Spleen (tissue), 11 donors: Measurements from ENCODE around the gene PRSS35. TPM values are rescaled to one million over a fixed set of nuclear protein-coding genes. Genes with fewer than 3 reads are reported as not detected.

ENCODE experiments used
- DNase-seq: peaks from one replicate; pipeline ENCODE4 v3.0.0-alpha.2; 2020
- H3K27ac ChIP-seq, 8 donors: fragments of 200-600 bp; sonication (generic) in 7 of 8; 1 replicate in 4 of 8; 2 replicates in 4 of 8; pipeline versions ENCODE4 v1.5.0 to v1.8.0; 2016 to 2021; ENCODE audit warnings: inconsistent platforms in 4 of 8, mild to moderate bottlenecking in 4 of 8, moderate library complexity in 1 of 8
- H3K27me3 ChIP-seq, 7 donors: fragments of 200-600 bp; sonication (generic) in 6 of 7; replicated peaks in 1 of 7; 1 replicate in 4 of 7; 2 replicates in 3 of 7; pipeline versions ENCODE4 v1.5.0 to v1.8.0; 2016 to 2021; ENCODE audit warnings: inconsistent platforms in 3 of 7, mild to moderate bottlenecking in 1 of 7
- H3K36me3 ChIP-seq, 6 donors: fragments of 200-600 bp; sonication (generic) in 5 of 6; 1 replicate in 4 of 6; 2 replicates in 2 of 6; pipeline versions ENCODE4 v1.5.0 to v1.8.0; 2016 to 2021; ENCODE audit warnings: inconsistent platforms in 2 of 6
- H3K4me1 ChIP-seq, 6 donors: fragments of 200-600 bp; sonication (generic) in 5 of 6; 1 replicate in 3 of 6; 2 replicates in 3 of 6; pipeline versions ENCODE4 v1.5.0 to v1.8.0; 2016 to 2021; ENCODE audit warnings: inconsistent platforms in 3 of 6
- H3K4me3 ChIP-seq, 8 donors: fragments of 200-600 bp; sonication (generic) in 7 of 8; 1 replicate in 4 of 8; 2 replicates in 4 of 8; pipeline versions ENCODE4 v1.5.0 to v1.8.0; 2016 to 2021; ENCODE audit warnings: inconsistent platforms in 4 of 8, mild to moderate bottlenecking in 4 of 8, moderate library complexity in 2 of 8
- H3K9me3 ChIP-seq, 8 donors: fragments of 200-600 bp; sonication (generic) in 7 of 8; 1 replicate in 4 of 8; 2 replicates in 4 of 8; pipeline versions ENCODE4 v1.5.0 to v1.8.0; 2016 to 2021; ENCODE audit warnings: inconsistent platforms in 4 of 8
- CTCF ChIP-seq, 11 experiments: fragments of 200-600 bp in 7 of 11; fragments of 450-650 bp in 4 of 11; sonication (generic) in 4 of 11; IDR thresholded peaks in 8 of 11; conservative IDR thresholded peaks in 3 of 11; 1 replicate in 7 of 11; 2 replicates in 4 of 11; pipeline versions ENCODE4 v1.4.0 to v1.8.0; 2016 to 2021; ENCODE audit warnings: antibody characterized with exemption in 11 of 11, inconsistent platforms in 4 of 11, mild to moderate bottlenecking in 1 of 11
- POLR2A ChIP-seq, 3 donors: fragments of 450-650 bp; IDR thresholded peaks; one replicate each; pipeline ENCODE4 v1.5.1; 2017; ENCODE audit warnings: antibody characterized with exemption in 3 of 3, mild to moderate bottlenecking in 1 of 3
- POLR2AphosphoS5 ChIP-seq, 3 donors: sonication (generic); formaldehyde crosslinking; IDR thresholded peaks; one replicate each; pipeline ENCODE4 v1.5.1; 2017; ENCODE audit warnings: antibody characterized with exemption in 3 of 3
- WGBS, 5 donors: extraction: QIAGEN DNeasy Blood & Tissue Kit in 3 of 5; methylation state at CpG; one replicate each; pipeline versions ENCODE4 v1.1.5 to v1.1.7; 2013 to 2018; 5-methylcytosine and 5-hydroxymethylcytosine counted together
- intact Hi-C: fragments of 100-400 bp; cut with DNase I; formaldehyde crosslinking; loops from one replicate; pipeline ENCODE4 v1.15.0; 2023; ENCODE audit warnings: low total_unique reads
- polyA plus RNA-seq, 3 donors: library from polyadenylated mRNA; stranded (reverse); fragments of 200-250 nt; gene quantifications; one replicate each; pipeline ENCODE4 v1.2.1, GENCODE V29; 2013
- total RNA-seq, 7 donors: library from RNA; depleted of rRNA in 3 of 7; stranded (reverse); fragments of >200 nt in 3 of 7; fragmentation: NEBNext Ultra II Directional in 4 of 7; extraction: Animal tissue kit (Norgen Biotek cat#: 25700) in 4 of 7; gene quantifications; one replicate each; pipeline versions ENCODE4 v1.1.0 to v1.2.1, GENCODE V29; 2016 to 2021
- donor health status: healthy with polysubstance abuse.
- donor health status: DM: no; HTN: no; CAD: no; lungs with moderate emphysema.
- donor health status: DM: no; HTN: no; CAD: no.
- donor health status: Bipolar disorder and iron deficiency.
- donor health status: healthy.
- donor health status: DM: no; HTN: no; CAD: no.
- donor health status: DM: yes; HTN: yes; CAD: no.

The PRSS35 gene
- total and polyA plus RNA-seq, 10 donors = 0.06 to 0.46 (median 0.27) TPM; not detected in 1

GRCh38 chr6:83466328-83466727, 46.0 kb upstream of the PRSS35 start:
- WGBS, 5 donors = 73 to 84% (median 76%) methylated on average over 6 of the region's 6 CpGs
- intact Hi-C loops = no loop called here
- Histone ChIP-seq H3K27me3 (no peaks in the 10 kb centered on the region), H3K27ac (no peak overlapping the region), H3K9me3 (no peaks in the 10 kb centered on the region), H3K36me3 (no peaks in the 10 kb centered on the region), H3K4me3 (no peak overlapping the region), H3K4me1 (no peaks in the 10 kb centered on the region)
- TF ChIP-seq POLR2AphosphoS5 (IDR thresholded peaks at IDR 0.05) (no peak), CTCF (IDR thresholded peaks at IDR 0.05 in 8 of 11, conservative IDR thresholded peaks at IDR 0.05 in 3 of 11) (no peak), POLR2A (IDR thresholded peaks at IDR 0.05) (no peak)
- DNase-seq = no peak

- DNase-seq = no peak
Observed at GRCh38 chr6:83467620-83468036, 44.7 kb upstream of the PRSS35 start.

GRCh38 chr6:83470001-83470400, 42.3 kb upstream of the PRSS35 start:
- no peak for DNase-seq
- no peak for TF ChIP-seq POLR2AphosphoS5 (IDR thresholded peaks at IDR 0.05)
- no peak for TF ChIP-seq POLR2A (IDR thresholded peaks at IDR 0.05)
- no peak for TF ChIP-seq CTCF (IDR thresholded peaks at IDR 0.05 in 8 of 11, conservative IDR thresholded peaks at IDR 0.05 in 3 of 11)
- 71 to 77% (median 75%) methylated on average over 4 of the region's 4 CpGs for WGBS, 5 donors
- H3K4me1 ChIP-seq = no peaks in the 10 kb centered on the region
- peak overlapping the region in 1 of 8 donors; percentile 7 for H3K27ac ChIP-seq
- intact Hi-C loops = no loop called here
- no peaks in the 10 kb centered on the region for H3K27me3 ChIP-seq
- H3K9me3 ChIP-seq = no peaks in the 10 kb centered on the region
- H3K4me3 ChIP-seq = no peak overlapping the region
- H3K36me3 ChIP-seq = no peaks in the 10 kb centered on the region

More at GRCh38 chr6:83467620-83468036, 44.7 kb upstream of the PRSS35 start:
- Histone ChIP-seq H3K9me3 (no peaks in the 10 kb centered on the region), H3K4me1 (no peaks in the 10 kb centered on the region), H3K27me3 (no peaks in the 10 kb centered on the region), H3K27ac (peak overlapping the region in 6 of 8 donors; percentile 30 to 72 (median 54)), H3K4me3 (no peak overlapping the region), H3K36me3 (no peaks in the 10 kb centered on the region)
- intact Hi-C loops = no loop called here
- WGBS, 5 donors = 36 to 59% (median 42%) methylated on average over 3 of the region's 3 CpGs
- TF ChIP-seq POLR2A (IDR thresholded peaks at IDR 0.05) = no peak
- no peak for TF ChIP-seq CTCF (IDR thresholded peaks at IDR 0.05 in 8 of 11, conservative IDR thresholded peaks at IDR 0.05 in 3 of 11)
- peak in 1 of 3 donors; percentile 24 for TF ChIP-seq POLR2AphosphoS5 (IDR thresholded peaks at IDR 0.05)

GRCh38 chr6:83470587-83470986, 41.7 kb upstream of the PRSS35 start:
- no peak for TF ChIP-seq POLR2A (IDR thresholded peaks at IDR 0.05)
- no peak for TF ChIP-seq POLR2AphosphoS5 (IDR thresholded peaks at IDR 0.05)

GRCh38 chr6:83472767-83473166, 39.6 kb upstream of the PRSS35 start:
- Histone ChIP-seq H3K4me1 (no peaks in the 10 kb centered on the region), H3K27me3 (no peaks in the 10 kb centered on the region), H3K36me3 (no peaks in the 10 kb centered on the region), H3K4me3 (no peak overlapping the region), H3K9me3 (no peaks in the 10 kb centered on the region), H3K27ac (no peak overlapping the region)
- intact Hi-C loops = no loop called here
- WGBS, 5 donors = 76 to 85% (median 78%) methylated on average over 2 of the region's 2 CpGs
- no peak for TF ChIP-seq CTCF (IDR thresholded peaks at IDR 0.05 in 8 of 11, conservative IDR thresholded peaks at IDR 0.05 in 3 of 11)
- no peak for TF ChIP-seq POLR2AphosphoS5 (IDR thresholded peaks at IDR 0.05)
- TF ChIP-seq POLR2A (IDR thresholded peaks at IDR 0.05) = no peak
- DNase-seq = no peak

More at GRCh38 chr6:83470587-83470986, 41.7 kb upstream of the PRSS35 start:
- DNase-seq = no peak
- H3K27me3 ChIP-seq = no peaks in the 10 kb centered on the region
- H3K27ac ChIP-seq = no peak overlapping the region
- no peaks in the 10 kb centered on the region for H3K36me3 ChIP-seq
- no peaks in the 10 kb centered on the region for H3K4me1 ChIP-seq
- intact Hi-C loops = no loop called here
- no peaks in the 10 kb centered on the region for H3K9me3 ChIP-seq
- WGBS, 5 donors = 87 to 96% (median 94%) methylated on average over 3 of the region's 3 CpGs
- no peak overlapping the region for H3K4me3 ChIP-seq
